Measurements from ENCODE around the gene NRXN3. TPM values are rescaled to one million over a fixed set of nuclear protein-coding genes. Genes with fewer than 3 reads are reported as not detected.
"Not testable (repeated sequence)": the region's sequence is repeated elsewhere in the genome, so short reads cannot be mapped to it uniquely, and the experiment has no call there.

NRXN3 gene
- total and polyA plus RNA-seq, 4 donors: 0.07 to 1.2 (median 0.23) TPM

DNA sequence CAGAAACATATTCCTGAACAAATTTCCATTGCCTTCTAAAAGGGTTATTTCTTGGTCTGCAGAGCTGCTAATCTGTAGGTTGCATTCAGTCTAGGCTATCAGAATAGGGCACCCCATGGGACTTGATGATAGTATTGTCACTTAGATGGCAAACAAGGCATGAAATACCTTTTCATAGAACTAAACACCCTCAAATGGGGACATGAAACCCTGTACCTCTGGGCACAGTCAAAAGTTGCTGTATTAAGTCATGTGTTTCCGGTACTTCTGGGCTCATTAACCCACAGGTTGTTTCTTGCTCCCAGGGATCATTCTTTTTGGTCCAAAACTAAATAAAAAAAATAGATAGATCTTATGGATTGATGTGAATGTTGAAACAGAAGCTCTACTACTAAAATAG, 930.4 kb downstream of the NRXN3 start (continued):
- TF ChIP-seq HNF4G (IDR thresholded peaks at IDR 0.05) (no peak), EGR1 (IDR thresholded peaks at IDR 0.05; ENCODE audit: low read depth in 2 of 2) (no peak)

DNA sequence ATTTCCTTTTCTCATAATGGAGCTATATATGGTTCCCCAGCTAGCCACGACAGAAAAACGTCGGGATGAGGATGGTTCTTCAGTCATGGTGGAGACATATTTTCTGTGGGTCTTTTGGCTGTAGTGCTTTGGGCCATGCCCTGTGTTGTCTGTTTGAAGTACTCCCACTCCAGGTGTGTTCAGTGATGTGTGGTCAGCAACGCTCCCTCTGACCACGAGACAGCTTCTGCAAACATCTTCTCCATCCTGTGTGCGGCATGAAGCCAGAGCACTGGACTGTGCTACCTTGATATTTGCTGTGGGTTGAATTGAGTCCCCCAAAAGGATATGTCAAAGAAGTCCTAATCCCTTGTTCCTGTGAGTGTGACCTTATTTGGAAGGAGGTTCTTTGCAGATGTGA, 931.2 kb downstream of the NRXN3 start:
- no peaks in the 10 kb centered on the region for H3K27me3 ChIP-seq (ENCODE audit: control insufficient read depth in 4 of 4, insufficient read depth in 4 of 4, low read length in 3 of 4)
- H3K27ac ChIP-seq (ENCODE audit: low read depth in 1 of 2, low read length in 2 of 2): no peak overlapping the region
- TF ChIP-seq RXRA (IDR thresholded peaks at IDR 0.05): no peak
- H3K4me3 ChIP-seq (ENCODE audit: low read depth in 1 of 3, low read length in 3 of 3): no peak overlapping the region
- no peaks in the 10 kb centered on the region for H3K4me1 ChIP-seq (ENCODE audit: control insufficient read depth in 4 of 4, insufficient read depth in 4 of 4, low read length in 3 of 4)
- peaks cover 0 to 1% (median 0%) of the 10 kb centered on the region in 4 donors for H3K9me3 ChIP-seq (ENCODE audit: control insufficient read depth in 4 of 4, low read length in 3 of 4)
- no peak for DNase-seq (ENCODE audit: low spot score)
- no peaks in the 10 kb centered on the region for H3K36me3 ChIP-seq (ENCODE audit: control insufficient read depth in 4 of 4, insufficient read depth in 3 of 4, low read depth in 1 of 4, low read length in 3 of 4)
- WGBS: 74% methylated on average over 6 of the region's 6 CpGs
- H3K9ac ChIP-seq (ENCODE audit: low read depth in 1 of 2, low read length in 2 of 2): no peak overlapping the region

DNA sequence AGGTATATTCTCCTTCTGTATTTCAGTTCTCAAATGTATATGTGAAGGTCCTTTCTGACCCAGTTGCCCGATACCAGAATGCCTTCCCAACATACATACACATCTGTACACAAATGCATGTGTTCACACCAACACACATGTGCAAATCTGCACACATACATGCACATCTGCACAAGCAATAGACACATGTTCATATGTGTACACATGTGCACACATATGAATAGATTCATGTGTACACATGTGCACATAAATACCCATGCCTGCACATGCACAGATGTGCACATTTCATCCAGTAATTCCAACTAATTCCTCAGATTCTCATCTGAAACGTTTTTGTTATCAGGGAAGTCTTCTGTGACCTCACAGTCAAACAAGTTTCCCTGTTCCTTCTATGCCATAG, 933.6 kb downstream of the NRXN3 start:
- no peak for DNase-seq (ENCODE audit: low spot score)
- no peaks in the 10 kb centered on the region for H3K9me3 ChIP-seq (ENCODE audit: control insufficient read depth in 4 of 4, low read length in 3 of 4)
- H3K4me1 ChIP-seq (ENCODE audit: control insufficient read depth in 4 of 4, insufficient read depth in 4 of 4, low read length in 3 of 4): no peaks in the 10 kb centered on the region
- no peak overlapping the region for H3K4me3 ChIP-seq (ENCODE audit: low read depth in 1 of 3, low read length in 3 of 3)
- H3K27me3 ChIP-seq (ENCODE audit: control insufficient read depth in 4 of 4, insufficient read depth in 4 of 4, low read length in 3 of 4): no peaks in the 10 kb centered on the region
- H3K9ac ChIP-seq (ENCODE audit: low read depth in 1 of 2, low read length in 2 of 2): no peak overlapping the region
- TF ChIP-seq, protein P1, sequence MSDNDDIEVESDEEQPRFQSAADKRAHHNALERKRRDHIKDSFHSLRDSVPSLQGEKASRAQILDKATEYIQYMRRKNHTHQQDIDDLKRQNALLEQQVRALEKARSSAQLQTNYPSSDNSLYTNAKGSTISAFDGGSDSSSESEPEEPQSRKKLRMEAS (IDR thresholded peaks at IDR 0.05): no peak
- TF ChIP-seq RAD21 (IDR thresholded peaks at IDR 0.05): no peak
- TF ChIP-seq RXRA (IDR thresholded peaks at IDR 0.05): no peak
- no peak for TF ChIP-seq SP1 (IDR thresholded peaks at IDR 0.05)
- no peak for TF ChIP-seq JUND (IDR thresholded peaks at IDR 0.05)
- no peak for TF ChIP-seq FOXA1 (IDR thresholded peaks at IDR 0.05)
- no peak for TF ChIP-seq NR2F2 (IDR thresholded peaks at IDR 0.05)
- TF ChIP-seq HNF4A (conservative IDR thresholded peaks at IDR 0.05): no peak
- TF ChIP-seq, protein P2, sequence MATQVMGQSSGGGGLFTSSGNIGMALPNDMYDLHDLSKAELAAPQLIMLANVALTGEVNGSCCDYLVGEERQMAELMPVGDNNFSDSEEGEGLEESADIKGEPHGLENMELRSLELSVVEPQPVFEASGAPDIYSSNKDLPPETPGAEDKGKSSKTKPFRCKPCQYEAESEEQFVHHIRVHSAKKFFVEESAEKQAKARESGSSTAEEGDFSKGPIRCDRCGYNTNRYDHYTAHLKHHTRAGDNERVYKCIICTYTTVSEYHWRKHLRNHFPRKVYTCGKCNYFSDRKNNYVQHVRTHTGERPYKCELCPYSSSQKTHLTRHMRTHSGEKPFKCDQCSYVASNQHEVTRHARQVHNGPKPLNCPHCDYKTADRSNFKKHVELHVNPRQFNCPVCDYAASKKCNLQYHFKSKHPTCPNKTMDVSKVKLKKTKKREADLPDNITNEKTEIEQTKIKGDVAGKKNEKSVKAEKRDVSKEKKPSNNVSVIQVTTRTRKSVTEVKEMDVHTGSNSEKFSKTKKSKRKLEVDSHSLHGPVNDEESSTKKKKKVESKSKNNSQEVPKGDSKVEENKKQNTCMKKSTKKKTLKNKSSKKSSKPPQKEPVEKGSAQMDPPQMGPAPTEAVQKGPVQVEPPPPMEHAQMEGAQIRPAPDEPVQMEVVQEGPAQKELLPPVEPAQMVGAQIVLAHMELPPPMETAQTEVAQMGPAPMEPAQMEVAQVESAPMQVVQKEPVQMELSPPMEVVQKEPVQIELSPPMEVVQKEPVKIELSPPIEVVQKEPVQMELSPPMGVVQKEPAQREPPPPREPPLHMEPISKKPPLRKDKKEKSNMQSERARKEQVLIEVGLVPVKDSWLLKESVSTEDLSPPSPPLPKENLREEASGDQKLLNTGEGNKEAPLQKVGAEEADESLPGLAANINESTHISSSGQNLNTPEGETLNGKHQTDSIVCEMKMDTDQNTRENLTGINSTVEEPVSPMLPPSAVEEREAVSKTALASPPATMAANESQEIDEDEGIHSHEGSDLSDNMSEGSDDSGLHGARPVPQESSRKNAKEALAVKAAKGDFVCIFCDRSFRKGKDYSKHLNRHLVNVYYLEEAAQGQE (IDR thresholded peaks at IDR 0.05): no peak
- TF ChIP-seq YY1 (IDR thresholded peaks at IDR 0.05): no peak
- 49% methylated on average over 2 of the region's 2 CpGs for WGBS
- no peak overlapping the region for H3K27ac ChIP-seq (ENCODE audit: low read depth in 1 of 2, low read length in 2 of 2)
- no peaks in the 10 kb centered on the region for H3K36me3 ChIP-seq (ENCODE audit: control insufficient read depth in 4 of 4, insufficient read depth in 3 of 4, low read depth in 1 of 4, low read length in 3 of 4)

DNA sequence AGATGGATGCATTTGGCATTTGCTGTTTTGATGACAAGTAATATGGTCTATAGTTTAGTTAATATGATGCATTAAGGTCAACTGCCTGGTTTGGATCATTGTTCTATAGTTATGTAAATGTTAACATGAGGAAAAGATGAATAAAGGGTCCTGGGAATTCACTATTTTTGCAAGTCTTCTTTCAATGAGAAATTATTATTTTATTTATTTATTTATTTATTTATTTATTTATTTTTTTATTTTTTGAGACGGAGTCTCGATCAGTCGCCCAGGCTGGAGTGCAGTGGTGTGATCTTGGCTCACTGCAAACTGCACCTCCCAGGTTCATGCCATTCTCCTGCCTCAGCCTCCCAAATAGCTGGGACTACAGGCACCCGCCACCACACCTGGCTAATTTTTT, 940.4 kb downstream of the NRXN3 start:
- H3K4me3 ChIP-seq (ENCODE audit: low read depth in 1 of 3, low read length in 3 of 3); H3K27ac ChIP-seq (ENCODE audit: low read depth in 1 of 2, low read length in 2 of 2); H3K4me1 ChIP-seq (ENCODE audit: control insufficient read depth in 4 of 4, insufficient read depth in 4 of 4, low read length in 3 of 4); DNase-seq (ENCODE audit: low spot score); H3K9ac ChIP-seq (ENCODE audit: low read depth in 1 of 2, low read length in 2 of 2); H3K27me3 ChIP-seq (ENCODE audit: control insufficient read depth in 4 of 4, insufficient read depth in 4 of 4, low read length in 3 of 4); H3K9me3 ChIP-seq (ENCODE audit: control insufficient read depth in 4 of 4, low read length in 3 of 4); H3K36me3 ChIP-seq (ENCODE audit: control insufficient read depth in 4 of 4, insufficient read depth in 3 of 4, low read depth in 1 of 4, low read length in 3 of 4): not testable (repeated sequence)
- WGBS: 58% methylated on average over 4 of the region's 4 CpGs
